GM10248 (cell line): Measurements from ENCODE around the gene BSN.

Experiments used
- CTCF ChIA-PET: fragments of 300-600 bp; sonication (Branson Sonifier 250); formaldehyde crosslinking; extraction: SDS; loops from one replicate; lab custom pipeline; 2021; ENCODE audit warnings: antibody characterized with exemption; lab: Yijun Ruan, JAX
- POLR2A ChIA-PET: fragments of 350-650 bp; sonication (Branson Sonifier 250); formaldehyde crosslinking; extraction: SDS; loops from one replicate; lab custom pipeline; 2020; ENCODE audit warnings: antibody characterized with exemption; lab: Yijun Ruan, JAX
- DNase-seq: peaks from one replicate; pipeline ENCODE4 v3.0.0; 2012; ENCODE audit errors: extremely low spot score
- CTCF ChIP-seq: IDR thresholded peaks from 2 replicates; pipeline ENCODE4 v1.5.1; 2012; ENCODE audit warnings: mild to moderate bottlenecking, low read depth; ENCODE audit errors: extremely low read depth, missing control alignments, control extremely low read depth

BSN gene

GRCh38 chr3:49513494-49514124 lies 40.7 kb upstream of the BSN start:
- ChIA-PET POLR2A (no interaction called here), CTCF (interaction anchor here (0.9 to 2.5 kb wide), 4 partner anchors 13 to 83 kb away, joined by 3 to 7 read pairs (median 6); partner anchors contain the start of gene DAG1)
- TF ChIP-seq CTCF = no peak
- no peak for DNase-seq

GRCh38 chr3:49518016-49518415 lies 36.3 kb upstream of the BSN start:
- DNase-seq = no peak
- POLR2A ChIA-PET = no interaction called here
- CTCF ChIA-PET = interaction anchor here (1.1 kb wide), 1 partner anchor 21 kb away, joined by 7 read pairs; no protein-coding TSS in a partner anchor
- no peak for TF ChIP-seq CTCF

- no peak for TF ChIP-seq CTCF
- ChIA-PET CTCF (interaction anchor here (1.1 to 2.0 kb wide), 2 partner anchors 11 to 21 kb away, joined by 7 to 9 read pairs; no protein-coding TSS in a partner anchor), POLR2A (no interaction called here)
- DNase-seq = no peak
These were observed 35.8 kb upstream of the BSN start for GRCh38 chr3:49518441-49518840.

- no peak for DNase-seq
- CTCF ChIA-PET = interaction anchor here (1.4 to 4.0 kb wide), 4 partner anchors 8 to 20 kb away, joined by 3 to 19 read pairs (median 8); no protein-coding TSS in a partner anchor
- no peak for TF ChIP-seq CTCF
- POLR2A ChIA-PET = no interaction called here
These were observed 35.0 kb upstream of the BSN start for GRCh38 chr3:49519296-49519695.

GRCh38 chr3:49519916-49520385 lies 34.3 kb upstream of the BSN start:
- POLR2A ChIA-PET = no interaction called here
- CTCF ChIA-PET = interaction anchor here (1.4 to 4.0 kb wide), 5 partner anchors 9 to 20 kb away, joined by 3 to 19 read pairs (median 7); no protein-coding TSS in a partner anchor

More at GRCh38 chr3:49519916-49520385, 34.3 kb upstream of the BSN start:
- no peak for TF ChIP-seq CTCF
- no peak for DNase-seq
